ENCODE results near the gene ST6GAL2.
A peak's percentile ranks its signal among the peaks of the same experiment; 100 is the strongest.

Gene ST6GAL2

GRCh38 chr2:106886916-106887758 is 1.2 kb upstream of the ST6GAL2 start:
- peak overlapping the region; percentile 66 for H3K4me3 ChIP-seq (ENCODE audit: low read length)
- H3K36me3 ChIP-seq (ENCODE audit: insufficient read depth, low read length), result no peaks in the 10 kb centered on the region
- no peaks in the 10 kb centered on the region for H3K9me3 ChIP-seq (ENCODE audit: insufficient read depth, low read depth, low read length)
- H3K9ac ChIP-seq (ENCODE audit: low read depth, low read length), result peak overlapping the region; percentile 83
- peaks cover 44% of the 10 kb centered on the region for H3K4me1 ChIP-seq (ENCODE audit: insufficient read depth, low read length)
- under 1% methylated on average over 71 of the region's 71 CpGs for WGBS
- H3K27me3 ChIP-seq (ENCODE audit: insufficient read depth, low read length), result peaks cover 69% of the 10 kb centered on the region
- H3K27ac ChIP-seq (ENCODE audit: low read depth, low read length), result no peak overlapping the region

GRCh38 chr2:106885329-106885728 is 638 bp downstream of the ST6GAL2 start:
- peak overlapping the region; percentile 66 for H3K4me3 ChIP-seq (ENCODE audit: low read length)
- H3K9ac ChIP-seq (ENCODE audit: low read depth, low read length), result peak overlapping the region; percentile 77; the same call in 1 of the 2 replicates
- H3K9me3 ChIP-seq (ENCODE audit: insufficient read depth, low read depth, low read length), result no peaks in the 10 kb centered on the region
- under 1% methylated on average over 10 of the region's 10 CpGs for WGBS
- H3K4me1 ChIP-seq (ENCODE audit: insufficient read depth, low read length), result peaks cover 29% of the 10 kb centered on the region
- H3K27ac ChIP-seq (ENCODE audit: low read depth, low read length), result no peak overlapping the region
- H3K27me3 ChIP-seq (ENCODE audit: insufficient read depth, low read length), result peaks cover 73% of the 10 kb centered on the region
- no peaks in the 10 kb centered on the region for H3K36me3 ChIP-seq (ENCODE audit: insufficient read depth, low read length)

DNA sequence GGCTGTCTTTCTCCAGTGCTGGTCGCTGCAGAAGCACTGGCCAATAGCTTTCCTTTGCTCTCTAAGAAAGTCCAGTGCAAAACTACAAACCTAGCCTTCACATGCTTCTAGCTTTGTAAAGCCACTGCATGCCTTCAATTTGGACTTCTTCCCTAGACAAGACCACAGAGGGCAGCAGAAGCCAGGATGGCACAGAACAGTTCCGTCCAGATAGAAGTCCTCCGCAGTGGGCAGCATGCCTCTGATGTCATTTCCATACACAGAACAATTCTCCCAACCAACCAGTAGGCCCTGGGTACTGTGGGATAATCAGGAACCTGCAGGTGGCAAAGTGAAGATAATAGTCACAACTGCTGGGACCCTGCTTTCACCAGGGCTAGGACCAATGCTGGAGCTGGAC is 3.3 kb downstream of the ST6GAL2 start:
- H3K27me3 ChIP-seq (ENCODE audit: insufficient read depth, low read length), result peaks cover 58% of the 10 kb centered on the region
- peaks cover 17% of the 10 kb centered on the region for H3K4me1 ChIP-seq (ENCODE audit: insufficient read depth, low read length)
- 80% methylated on average over 3 of the region's 3 CpGs for WGBS
- no peak overlapping the region for H3K4me3 ChIP-seq (ENCODE audit: low read length)
- no peak overlapping the region for H3K27ac ChIP-seq (ENCODE audit: low read depth, low read length)
- H3K9me3 ChIP-seq (ENCODE audit: insufficient read depth, low read depth, low read length), result no peaks in the 10 kb centered on the region
- H3K9ac ChIP-seq (ENCODE audit: low read depth, low read length), result no peak overlapping the region
- no peaks in the 10 kb centered on the region for H3K36me3 ChIP-seq (ENCODE audit: insufficient read depth, low read length)

- H3K36me3 ChIP-seq (ENCODE audit: insufficient read depth, low read length), result no peaks in the 10 kb centered on the region
- H3K9ac ChIP-seq (ENCODE audit: low read depth, low read length), result no peak overlapping the region
- H3K4me1 ChIP-seq (ENCODE audit: insufficient read depth, low read length), result no peaks in the 10 kb centered on the region; the same call in 1 of the 2 replicates
- no peak overlapping the region for H3K27ac ChIP-seq (ENCODE audit: low read depth, low read length)
- WGBS, result 92% methylated on average over 4 of the region's 4 CpGs
- H3K27me3 ChIP-seq (ENCODE audit: insufficient read depth, low read length), result peaks cover 14% of the 10 kb centered on the region
- H3K9me3 ChIP-seq (ENCODE audit: insufficient read depth, low read depth, low read length), result no peaks in the 10 kb centered on the region
- no peak overlapping the region for H3K4me3 ChIP-seq (ENCODE audit: low read length)
Observed at GRCh38 chr2:106878206-106878605, 7.8 kb downstream of the ST6GAL2 start.

- H3K27ac ChIP-seq (ENCODE audit: low read depth, low read length), result no peak overlapping the region
- 93% methylated on average over 5 of the region's 5 CpGs for WGBS
- no peak overlapping the region for H3K4me3 ChIP-seq (ENCODE audit: low read length)
- no peaks in the 10 kb centered on the region for H3K9me3 ChIP-seq (ENCODE audit: insufficient read depth, low read depth, low read length)
- no peaks in the 10 kb centered on the region for H3K27me3 ChIP-seq (ENCODE audit: insufficient read depth, low read length)
- H3K36me3 ChIP-seq (ENCODE audit: insufficient read depth, low read length), result no peaks in the 10 kb centered on the region
- no peak overlapping the region for H3K9ac ChIP-seq (ENCODE audit: low read depth, low read length)
- no peaks in the 10 kb centered on the region; the same call in 1 of the 2 replicates for H3K4me1 ChIP-seq (ENCODE audit: insufficient read depth, low read length)
Observed at GRCh38 chr2:106876699-106877098, 9.3 kb downstream of the ST6GAL2 start.

- no peaks in the 10 kb centered on the region for H3K36me3 ChIP-seq (ENCODE audit: insufficient read depth, low read length)
- no peak overlapping the region for H3K4me3 ChIP-seq (ENCODE audit: low read length)
- H3K27me3 ChIP-seq (ENCODE audit: insufficient read depth, low read length), result peaks cover 15% of the 10 kb centered on the region; the same call in 1 of the 2 replicates
- 62% methylated on average over 8 of the region's 8 CpGs for WGBS
- peaks cover 28% of the 10 kb centered on the region; the same call in 1 of the 2 replicates for H3K4me1 ChIP-seq (ENCODE audit: insufficient read depth, low read length)
- H3K9ac ChIP-seq (ENCODE audit: low read depth, low read length), result no peak overlapping the region
- no peak overlapping the region for H3K27ac ChIP-seq (ENCODE audit: low read depth, low read length)
- no peaks in the 10 kb centered on the region for H3K9me3 ChIP-seq (ENCODE audit: insufficient read depth, low read depth, low read length)
Observed at GRCh38 chr2:106869512-106870275, 16.3 kb downstream of the ST6GAL2 start.

- Histone ChIP-seq H3K9me3 (ENCODE audit: insufficient read depth, low read depth, low read length) (no peaks in the 10 kb centered on the region), H3K9ac (ENCODE audit: low read depth, low read length) (no peak overlapping the region), H3K4me3 (ENCODE audit: low read length) (no peak overlapping the region), H3K27me3 (ENCODE audit: insufficient read depth, low read length) (peaks cover 18% of the 10 kb centered on the region; the same call in 1 of the 2 replicates), H3K36me3 (ENCODE audit: insufficient read depth, low read length) (no peaks in the 10 kb centered on the region), H3K4me1 (ENCODE audit: insufficient read depth, low read length) (peaks cover 28% of the 10 kb centered on the region; the same call in 1 of the 2 replicates), H3K27ac (ENCODE audit: low read depth, low read length) (no peak overlapping the region)
- 95% methylated on average over 7 of the region's 7 CpGs for WGBS
Observed at GRCh38 chr2:106868275-106868674, 17.7 kb downstream of the ST6GAL2 start.

DNA sequence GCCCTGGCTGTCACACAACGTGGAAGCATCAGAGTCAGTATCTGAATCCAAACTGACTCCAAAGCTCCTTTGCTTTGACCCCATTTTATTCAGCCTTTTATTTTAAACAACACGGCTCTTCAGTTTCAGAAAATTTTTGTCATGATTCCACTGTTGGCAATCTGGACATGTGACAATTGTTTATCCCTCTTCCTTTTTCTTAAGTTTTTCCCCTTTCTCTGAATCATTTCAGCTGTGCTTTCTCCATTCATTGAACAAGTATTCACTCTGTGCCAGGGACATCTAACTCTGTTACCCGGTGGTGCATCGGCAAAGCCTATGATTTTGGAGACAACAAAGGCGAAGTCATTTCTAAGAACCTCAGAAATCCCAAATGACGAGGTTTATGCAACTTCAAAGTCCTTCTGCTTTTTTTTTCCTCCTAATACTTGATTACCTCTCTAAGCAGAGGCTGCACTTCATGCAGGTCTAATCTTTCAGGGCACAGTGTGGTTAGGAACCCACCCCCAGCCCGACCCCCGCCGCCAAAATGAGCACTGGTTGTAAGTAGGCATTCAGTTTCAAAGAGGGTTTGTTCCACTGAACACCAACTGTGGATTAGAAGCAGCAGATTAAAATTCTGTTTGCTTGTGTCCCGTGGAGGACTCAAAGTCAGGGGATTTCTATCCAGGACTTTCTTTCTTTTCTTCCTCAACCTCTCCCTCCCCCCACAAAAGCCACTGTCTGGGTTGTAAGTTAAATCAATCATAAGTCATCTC is 18.6 kb downstream of the ST6GAL2 start:
- H3K27me3 ChIP-seq (ENCODE audit: insufficient read depth, low read length), result peaks cover 18% of the 10 kb centered on the region; the same call in 1 of the 2 replicates
- no peaks in the 10 kb centered on the region for H3K36me3 ChIP-seq (ENCODE audit: insufficient read depth, low read length)
- H3K4me1 ChIP-seq (ENCODE audit: insufficient read depth, low read length), result peaks cover 28% of the 10 kb centered on the region; the same call in 1 of the 2 replicates
- no peak overlapping the region for H3K4me3 ChIP-seq (ENCODE audit: low read length)
- 65% methylated on average over 10 of the region's 10 CpGs for WGBS
- H3K9me3 ChIP-seq (ENCODE audit: insufficient read depth, low read depth, low read length), result no peaks in the 10 kb centered on the region
- no peak overlapping the region for H3K9ac ChIP-seq (ENCODE audit: low read depth, low read length)
- no peak overlapping the region for H3K27ac ChIP-seq (ENCODE audit: low read depth, low read length)

- H3K27ac ChIP-seq (ENCODE audit: low read depth, low read length), result no peak overlapping the region
- no peaks in the 10 kb centered on the region for H3K9me3 ChIP-seq (ENCODE audit: insufficient read depth, low read depth, low read length)
- H3K9ac ChIP-seq (ENCODE audit: low read depth, low read length), result no peak overlapping the region
- peaks cover 28% of the 10 kb centered on the region; the same call in 1 of the 2 replicates for H3K4me1 ChIP-seq (ENCODE audit: insufficient read depth, low read length)
- H3K36me3 ChIP-seq (ENCODE audit: insufficient read depth, low read length), result no peaks in the 10 kb centered on the region
- no peak overlapping the region for H3K4me3 ChIP-seq (ENCODE audit: low read length)
- peaks cover 18% of the 10 kb centered on the region; the same call in 1 of the 2 replicates for H3K27me3 ChIP-seq (ENCODE audit: insufficient read depth, low read length)
- 82% methylated on average over 3 of the region's 3 CpGs for WGBS
Observed at GRCh38 chr2:106866641-106867040, 19.3 kb downstream of the ST6GAL2 start.

DNA sequence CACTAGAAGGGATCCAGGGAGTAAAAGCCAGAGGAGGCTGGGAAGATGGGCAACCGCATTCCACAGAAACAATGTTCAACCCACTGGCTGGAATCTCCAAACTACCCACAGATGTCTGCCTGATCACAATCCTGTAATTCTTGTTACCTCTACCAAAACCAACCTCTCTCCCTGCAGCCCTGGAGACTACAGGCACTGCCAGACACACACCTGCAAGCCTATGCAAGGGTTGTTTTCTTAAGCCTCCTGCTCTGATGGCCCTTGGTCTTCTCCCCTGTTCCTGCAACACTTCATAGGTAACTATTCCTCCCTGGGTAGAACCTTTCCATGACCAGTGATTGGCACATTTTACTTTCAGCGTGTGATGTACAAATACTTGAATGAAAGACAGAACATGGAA is 21.9 kb downstream of the ST6GAL2 start:
- H3K27ac ChIP-seq (ENCODE audit: low read depth, low read length), result no peak overlapping the region
- H3K36me3 ChIP-seq (ENCODE audit: insufficient read depth, low read length), result no peaks in the 10 kb centered on the region
- H3K9ac ChIP-seq (ENCODE audit: low read depth, low read length), result no peak overlapping the region
- peaks cover under 1% of the 10 kb centered on the region; the same call in 1 of the 2 replicates for H3K9me3 ChIP-seq (ENCODE audit: insufficient read depth, low read depth, low read length)
- H3K4me1 ChIP-seq (ENCODE audit: insufficient read depth, low read length), result peaks cover 19% of the 10 kb centered on the region; the same call in 1 of the 2 replicates
- 96% methylated on average over 2 of the region's 2 CpGs for WGBS
- H3K4me3 ChIP-seq (ENCODE audit: low read length), result no peak overlapping the region
- peaks cover 12% of the 10 kb centered on the region; the same call in 1 of the 2 replicates for H3K27me3 ChIP-seq (ENCODE audit: insufficient read depth, low read length)
